RWPE2 (cell line): ENCODE results near the gene BID.

Source experiments
- ATAC-seq: fragments of 200-7000 bp; cut with Tn5 transposase; 3 replicates; pipeline ENCODE4 v1.9.1; 2021; ENCODE audit warnings: low read depth
- DNase-seq: peaks from one replicate; pipeline ENCODE4 v3.0.0-alpha.2; 2020; ENCODE audit warnings: low spot score
- H3K27ac ChIP-seq: fragments of 450-650 bp; 2 replicates; pipeline ENCODE4 v1.5.1; 2017; ENCODE audit warnings: mild to moderate bottlenecking; ENCODE audit not compliant: poor library complexity, severe bottlenecking
- H3K27me3 ChIP-seq: fragments of 250-450 bp; sonication (Bioruptor Pico); 2 replicates; pipeline ENCODE4 v1.5.1; 2021; ENCODE audit warnings: mild to moderate bottlenecking, moderate library complexity; ENCODE audit not compliant: insufficient read depth, poor library complexity, severe bottlenecking
- H3K36me3 ChIP-seq: fragments of 250-450 bp; sonication (Bioruptor Pico); 2 replicates; pipeline ENCODE4 v1.5.1; 2020; ENCODE audit warnings: low read depth, mild to moderate bottlenecking, moderate library complexity
- H3K4me1 ChIP-seq: fragments of 250-450 bp; sonication (Bioruptor Pico); 2 replicates; pipeline ENCODE4 v1.5.1; 2021; ENCODE audit warnings: mild to moderate bottlenecking, moderate library complexity; ENCODE audit not compliant: insufficient read depth, poor library complexity, severe bottlenecking
- H3K4me3 ChIP-seq: fragments of 250-450 bp; sonication (Bioruptor Pico); 2 replicates; pipeline ENCODE4 v1.5.1; 2021; ENCODE audit warnings: mild to moderate bottlenecking, moderate library complexity; ENCODE audit not compliant: severe bottlenecking
- H3K9me3 ChIP-seq: fragments of 250-450 bp; sonication (Bioruptor Pico); 2 replicates; pipeline ENCODE4 v1.5.1; 2021; ENCODE audit warnings: mild to moderate bottlenecking, moderate library complexity; ENCODE audit not compliant: severe bottlenecking
- TF ChIP-seq, protein P1 (sequence below): fragments of 450-650 bp; IDR thresholded peaks from one replicate; pipeline ENCODE4 v1.5.1; 2017; ENCODE audit warnings: mild to moderate bottlenecking, moderate library complexity; ENCODE audit not compliant: poor library complexity, severe bottlenecking

BID gene

DNA sequence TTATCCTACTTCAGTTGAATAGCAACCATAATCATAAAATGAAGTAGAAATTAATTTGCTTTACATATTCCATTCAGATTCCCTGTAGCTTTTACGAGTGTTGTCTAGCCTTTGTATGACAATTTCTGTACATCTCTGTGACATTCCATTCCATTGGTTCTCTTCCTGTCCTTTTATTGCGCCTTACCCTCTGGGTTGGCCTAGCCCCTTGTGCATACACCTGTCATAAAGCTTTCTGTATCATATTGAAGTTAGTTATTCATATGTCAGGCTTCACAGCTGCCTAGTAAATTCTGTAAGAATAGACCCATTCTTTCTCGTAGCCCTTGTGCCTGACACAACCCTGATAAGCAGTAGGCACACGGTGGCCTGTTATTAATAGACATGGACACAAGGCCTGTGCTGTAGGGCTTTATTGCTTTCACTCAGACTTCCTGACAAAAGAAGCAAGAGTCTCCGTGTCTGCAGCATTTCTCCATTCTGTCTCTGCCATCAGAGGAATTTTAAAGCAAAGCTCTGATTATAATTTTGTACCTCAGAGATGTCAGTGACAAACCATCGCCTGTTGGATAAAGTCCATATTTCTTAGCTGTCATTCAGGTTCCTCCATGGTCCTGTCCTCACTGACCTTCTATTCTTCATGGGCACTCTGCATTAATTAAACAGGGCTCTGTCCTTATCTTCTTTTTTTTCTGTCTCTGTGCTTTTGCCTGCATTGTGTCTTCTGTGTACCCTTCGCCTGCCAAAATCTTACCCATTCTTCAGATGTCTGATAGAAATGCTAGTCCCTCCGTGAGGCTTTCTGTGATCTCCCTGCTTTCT, 49.4 kb downstream of the BID start:
- TF ChIP-seq, protein P1, sequence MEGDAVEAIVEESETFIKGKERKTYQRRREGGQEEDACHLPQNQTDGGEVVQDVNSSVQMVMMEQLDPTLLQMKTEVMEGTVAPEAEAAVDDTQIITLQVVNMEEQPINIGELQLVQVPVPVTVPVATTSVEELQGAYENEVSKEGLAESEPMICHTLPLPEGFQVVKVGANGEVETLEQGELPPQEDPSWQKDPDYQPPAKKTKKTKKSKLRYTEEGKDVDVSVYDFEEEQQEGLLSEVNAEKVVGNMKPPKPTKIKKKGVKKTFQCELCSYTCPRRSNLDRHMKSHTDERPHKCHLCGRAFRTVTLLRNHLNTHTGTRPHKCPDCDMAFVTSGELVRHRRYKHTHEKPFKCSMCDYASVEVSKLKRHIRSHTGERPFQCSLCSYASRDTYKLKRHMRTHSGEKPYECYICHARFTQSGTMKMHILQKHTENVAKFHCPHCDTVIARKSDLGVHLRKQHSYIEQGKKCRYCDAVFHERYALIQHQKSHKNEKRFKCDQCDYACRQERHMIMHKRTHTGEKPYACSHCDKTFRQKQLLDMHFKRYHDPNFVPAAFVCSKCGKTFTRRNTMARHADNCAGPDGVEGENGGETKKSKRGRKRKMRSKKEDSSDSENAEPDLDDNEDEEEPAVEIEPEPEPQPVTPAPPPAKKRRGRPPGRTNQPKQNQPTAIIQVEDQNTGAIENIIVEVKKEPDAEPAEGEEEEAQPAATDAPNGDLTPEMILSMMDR, result no peak
- Histone ChIP-seq H3K36me3 (peaks cover 34% of the 10 kb centered on the region), H3K27me3 (no peaks in the 10 kb centered on the region), H3K4me1 (no peaks in the 10 kb centered on the region), H3K4me3 (no peak overlapping the region), H3K27ac (no peak overlapping the region), H3K9me3 (no peaks in the 10 kb centered on the region)
- ATAC-seq, result no peak
- DNase-seq, result no peak

GRCh38 chr22:17724241-17724640, 50.0 kb downstream of the BID start:
- no peaks in the 10 kb centered on the region for H3K27me3 ChIP-seq
- no peaks in the 10 kb centered on the region for H3K9me3 ChIP-seq
- no peaks in the 10 kb centered on the region for H3K4me1 ChIP-seq
- H3K36me3 ChIP-seq, result peaks cover 27% of the 10 kb centered on the region
- no peak overlapping the region for H3K27ac ChIP-seq
- DNase-seq (no peak), ATAC-seq (no peak)
- TF ChIP-seq, protein P1, result no peak
- H3K4me3 ChIP-seq, result no peak overlapping the region

- no peak for ATAC-seq
These were observed 54.4 kb downstream of the BID start for GRCh38 chr22:17719911-17720310.

GRCh38 chr22:17717708-17718107, 56.6 kb downstream of the BID start:
- DNase-seq, result no peak
- TF ChIP-seq, protein P1, result no peak
- Histone ChIP-seq H3K4me3 (no peak overlapping the region), H3K36me3 (peaks cover 1% of the 10 kb centered on the region; the same call in 1 of the 2 replicates), H3K27ac (no peak overlapping the region), H3K4me1 (no peaks in the 10 kb centered on the region), H3K27me3 (no peaks in the 10 kb centered on the region), H3K9me3 (no peaks in the 10 kb centered on the region)
- ATAC-seq, result no peak

More at GRCh38 chr22:17719911-17720310, 54.4 kb downstream of the BID start:
- H3K4me1 ChIP-seq, result no peaks in the 10 kb centered on the region
- no peaks in the 10 kb centered on the region for H3K27me3 ChIP-seq
- no peak for DNase-seq
- H3K36me3 ChIP-seq, result peaks cover 3% of the 10 kb centered on the region; the same call in 1 of the 2 replicates
- TF ChIP-seq, protein P1, result no peak
- no peak overlapping the region for H3K4me3 ChIP-seq
- no peak overlapping the region for H3K27ac ChIP-seq
- H3K9me3 ChIP-seq, result no peaks in the 10 kb centered on the region

DNA sequence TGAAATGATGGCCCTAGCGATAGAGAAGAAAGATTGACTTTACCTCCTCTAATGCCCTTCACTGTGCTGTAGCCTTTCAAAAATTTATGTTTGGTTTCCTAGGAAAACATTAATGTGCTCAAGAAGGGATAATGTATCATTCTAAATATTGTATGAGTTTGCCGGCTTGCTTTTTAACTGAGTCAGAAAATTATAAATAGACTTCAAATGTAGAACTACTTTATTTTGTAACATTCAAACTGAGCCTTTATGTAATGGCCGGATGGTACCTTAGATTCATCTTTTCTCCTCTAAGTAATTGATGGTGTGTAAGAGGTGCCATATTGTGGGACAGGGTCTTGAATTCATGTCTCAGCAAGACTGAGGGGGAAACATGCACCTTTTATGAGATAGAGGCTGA, 57.7 kb downstream of the BID start:
- no peaks in the 10 kb centered on the region for H3K9me3 ChIP-seq
- DNase-seq (no peak), ATAC-seq (no peak)
- H3K27ac ChIP-seq, result no peak overlapping the region
- no peak overlapping the region for H3K4me3 ChIP-seq
- TF ChIP-seq, protein P1, result no peak
- H3K4me1 ChIP-seq, result peaks cover 8% of the 10 kb centered on the region
- no peaks in the 10 kb centered on the region; the same call in 1 of the 2 replicates for H3K36me3 ChIP-seq
- H3K27me3 ChIP-seq, result no peaks in the 10 kb centered on the region
